HCT116 (cell line): Measurements from ENCODE around the gene MYH10. TPM values are rescaled to one million over a fixed set of nuclear protein-coding genes. Genes with fewer than 3 reads are reported as not detected.

Experiments
- ATAC-seq: fragments of 200-7000 bp; cut with Tn5 transposase; 2 replicates; pipeline ENCODE4 v1.9.1; 2020; ENCODE audit warnings: mild to moderate bottlenecking, moderate library complexity
- BruUV-seq: library from RNA; stranded (reverse); fragments of 400-500 nt; replicated peaks from 2 replicates; lab custom pipeline; 2021; lab: Mats Ljungman, UMichigan
- CTCF ChIA-PET: fragments of 300-600 bp; sonication (Branson Sonifier 250); formaldehyde crosslinking; loops from one replicate; lab custom pipeline; 2021; ENCODE audit warnings: antibody characterized with exemption; lab: Charles Lee
- POLR2A ChIA-PET: fragments of 300-600, 350-600 bp; sonication (Branson Sonifier 250); formaldehyde crosslinking; loops from one replicate; lab custom pipeline; 2021; ENCODE audit warnings: antibody characterized with exemption; lab: Charles Lee
- RAD21 ChIA-PET, 2 experiments: fragments of 300-600 bp; sonication (Branson Sonifier 250); formaldehyde crosslinking; loops; one replicate each; lab custom pipeline; 2023; ENCODE audit warnings: low total read pairs in 2 of 2; ENCODE audit not compliant: uncharacterized antibody in 2 of 2, unreplicated experiment in 2 of 2, low non-redundant PET in 1 of 2; lab: Charles Lee
- DNase-seq: peaks from one replicate; pipeline ENCODE4 v3.0.0-alpha.2; 2010; ENCODE audit warnings: low read depth, low spot score
- H2AFZ ChIP-seq: fragments of 200-600 bp; shearing (Covaris generic), sonication (generic); 2 replicates; pipeline ENCODE4 v1.6.1; 2017; ENCODE audit warnings: low read depth, mixed run types, mixed read lengths, antibody characterized with exemption, low read length; ENCODE audit not compliant: poor library complexity, severe bottlenecking
- H3K27ac ChIP-seq: 2 replicates; pipeline ENCODE4 v1.5.1; 2012; ENCODE audit warnings: low read depth, low read length
- H3K27me3 ChIP-seq: fragments of 200-600 bp; sonication (generic); 2 replicates; pipeline ENCODE4 v1.6.1; 2016; ENCODE audit warnings: mixed run types, low read length, mixed read lengths; ENCODE audit not compliant: insufficient read depth
- H3K36me3 ChIP-seq, 2 experiments: fragments of 200-500 bp in 1 of 2; fragments of 200-600 bp in 1 of 2; sonication (Bioruptor generic) in 1 of 2; sonication (generic) in 1 of 2; 2 replicates each; pipeline versions ENCODE4 v1.5.1 to v1.6.1; 2014 to 2016; ENCODE audit warnings: low read length in 2 of 2, inconsistent platforms in 1 of 2, mixed read lengths in 1 of 2, mixed run types in 1 of 2; ENCODE audit not compliant: insufficient read depth in 2 of 2, control insufficient read depth in 1 of 2
- H3K4me1 ChIP-seq, 2 experiments: fragments of 200-600 bp in 1 of 2; sonication (generic) in 1 of 2; 2 replicates each; pipeline versions ENCODE4 v1.5.1 to v1.6.1; 2012 to 2017; ENCODE audit warnings: low read length in 2 of 2, inconsistent platforms in 1 of 2, mild to moderate bottlenecking in 1 of 2, mixed read lengths in 1 of 2, mixed run types in 1 of 2, moderate library complexity in 1 of 2; ENCODE audit not compliant: insufficient read depth in 2 of 2, control insufficient read depth in 1 of 2
- H3K4me2 ChIP-seq: fragments of 200-600 bp; sonication (generic); 2 replicates; pipeline ENCODE4 v1.6.1; 2017; ENCODE audit warnings: mixed run types, low read length, mixed read lengths
- H3K4me3 ChIP-seq, 2 experiments: fragments of 200-600 bp in 1 of 2; sonication (generic) in 1 of 2; replicated peaks in 1 of 2; 2 replicates each; pipeline ENCODE4 v1.5.1; 2011 to 2016; ENCODE audit warnings: low read length in 2 of 2, control low read depth in 1 of 2, low read depth in 1 of 2, mild to moderate bottlenecking in 1 of 2, mixed read lengths in 1 of 2, mixed run types in 1 of 2
- H3K79me2 ChIP-seq: fragments of 200-600 bp; sonication (generic); 2 replicates; pipeline ENCODE4 v1.6.1; 2017; ENCODE audit warnings: mild to moderate bottlenecking, mixed run types, low read length, moderate library complexity, mixed read lengths; ENCODE audit not compliant: insufficient read depth
- H3K9ac ChIP-seq: fragments of 200-600 bp; sonication (generic); 2 replicates; pipeline ENCODE4 v1.6.1; 2016; ENCODE audit warnings: low read length, mixed read lengths
- H3K9me2 ChIP-seq: fragments of 200-600 bp; sonication (generic), shearing (Covaris generic); 2 replicates; pipeline ENCODE4 v1.6.1; 2017; ENCODE audit warnings: mixed run types, mild to moderate bottlenecking, moderate library complexity; ENCODE audit not compliant: insufficient read depth
- H3K9me3 ChIP-seq, 2 experiments: fragments of 200-500 bp in 1 of 2; fragments of 200-600 bp in 1 of 2; sonication (Bioruptor generic) in 1 of 2; sonication (generic) in 1 of 2; 2 replicates each; pipeline ENCODE4 v1.6.1; 2014 to 2017; ENCODE audit warnings: low read length in 2 of 2, mixed read lengths in 2 of 2, inconsistent platforms in 1 of 2, low read depth in 1 of 2, mild to moderate bottlenecking in 1 of 2, mixed run types in 1 of 2, moderate library complexity in 1 of 2; ENCODE audit not compliant: control insufficient read depth in 1 of 2, insufficient read depth in 1 of 2
- H4K20me1 ChIP-seq: fragments of 200-600 bp; sonication (generic), shearing (Covaris generic); 2 replicates; pipeline ENCODE4 v1.6.1; 2017; ENCODE audit warnings: mixed run types, mild to moderate bottlenecking, moderate library complexity; ENCODE audit not compliant: insufficient read depth
- CBX3 ChIP-seq: IDR thresholded peaks from 2 replicates; pipeline ENCODE4 v1.6.1; 2012; ENCODE audit warnings: low read depth
- CEBPB ChIP-seq: IDR thresholded peaks from 2 replicates; pipeline ENCODE4 v1.6.1; 2012; ENCODE audit warnings: low read depth
- EZH2 ChIP-seq: fragments of 200-600 bp; sonication (generic); IDR thresholded peaks from 2 replicates; pipeline ENCODE4 v1.6.1; 2017; ENCODE audit warnings: antibody characterized with exemption, mixed run types
- FOSL1 ChIP-seq: IDR thresholded peaks from 2 replicates; pipeline ENCODE4 v1.6.1; 2012; ENCODE audit warnings: low read depth
- MAX ChIP-seq: IDR thresholded peaks from 2 replicates; pipeline ENCODE4 v1.6.1; 2012
- POLR2A ChIP-seq: IDR thresholded peaks from 2 replicates; pipeline ENCODE4 v1.7.0; 2011; ENCODE audit warnings: borderline replicate concordance; ENCODE audit not compliant: insufficient read depth, insufficient read length; ENCODE audit errors: extremely low read depth
- RAD21 ChIP-seq: IDR thresholded peaks from 2 replicates; pipeline ENCODE4 v1.6.1; 2012; ENCODE audit warnings: low read depth, mild to moderate bottlenecking
- SRF ChIP-seq: IDR thresholded peaks from 2 replicates; pipeline ENCODE4 v1.6.1; 2012; ENCODE audit warnings: low read depth
- YY1 ChIP-seq: IDR thresholded peaks from 2 replicates; pipeline ENCODE4 v1.6.1; 2011; ENCODE audit warnings: low read length, low read depth, moderate library complexity, mild to moderate bottlenecking; ENCODE audit not compliant: insufficient replicate concordance; ENCODE audit errors: extremely low read depth
- intact Hi-C: fragments of 100-400 bp; cut with micrococcal nuclease; formaldehyde crosslinking; loops from 2 replicates; pipeline ENCODE4 v1.10.0; 2022
- total RNA-seq: library from RNA; stranded (reverse); gene quantifications from one replicate; pipeline ENCODE4 v1.2.1, GENCODE V29; 2021; ENCODE audit not compliant: unreplicated experiment
- TF ChIP-seq, protein P1 (sequence below): IDR thresholded peaks from 2 replicates; pipeline ENCODE4 v1.6.1; 2012

MYH10 gene
- total RNA-seq, 1 experiment from 2014 or later = 39.2 TPM

- ATAC-seq (no peak), DNase-seq (no peak)
- POLR2A ChIA-PET = no interaction called here
- Histone ChIP-seq H3K27ac (no peak overlapping the region), H3K9ac (no peak overlapping the region), H3K79me2 (no peaks in the 10 kb centered on the region)
- intact Hi-C loops = no loop called here
- no TSS peak for BruUV-seq
- no peak for TF ChIP-seq CBX3
- no peak for TF ChIP-seq EZH2
- no peak for TF ChIP-seq MAX
- TF ChIP-seq, protein P1, sequence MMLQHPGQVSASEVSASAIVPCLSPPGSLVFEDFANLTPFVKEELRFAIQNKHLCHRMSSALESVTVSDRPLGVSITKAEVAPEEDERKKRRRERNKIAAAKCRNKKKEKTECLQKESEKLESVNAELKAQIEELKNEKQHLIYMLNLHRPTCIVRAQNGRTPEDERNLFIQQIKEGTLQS = no peak
- no peak for TF ChIP-seq FOSL1
- TF ChIP-seq RAD21 = no peak
- no peak for TF ChIP-seq POLR2A
- TF ChIP-seq YY1 = no peak
- TF ChIP-seq CEBPB = no peak
- TF ChIP-seq, all 23 proteins: peak for 0
- H3K4me3 ChIP-seq = no peak overlapping the region
- CTCF ChIA-PET = no interaction called here
- H2AFZ ChIP-seq = no peak overlapping the region
- no peaks in the 10 kb centered on the region for H3K9me3 ChIP-seq
- H3K36me3 ChIP-seq = no peaks in the 10 kb centered on the region
- no peaks in the 10 kb centered on the region for H4K20me1 ChIP-seq
- no peak overlapping the region for H3K4me2 ChIP-seq
- RAD21 ChIA-PET = no interaction called here
- H3K9me2 ChIP-seq = no peaks in the 10 kb centered on the region
- no peaks in the 10 kb centered on the region for H3K4me1 ChIP-seq
- no peaks in the 10 kb centered on the region for H3K27me3 ChIP-seq
Measured at GRCh38 chr17:8643855-8644506, 13.5 kb upstream of the MYH10 start.

- intact Hi-C loops = no loop called here
- ChIA-PET CTCF (no interaction called here), POLR2A (interaction anchor here (0.7 kb wide), 1 partner anchor 9 kb away, joined by 3 read pairs; the partner anchor contains the start of gene MYH10), RAD21 (no interaction called here)
- no peak overlapping the region for H3K9ac ChIP-seq
- no peak overlapping the region for H3K4me3 ChIP-seq
- no peak overlapping the region for H3K27ac ChIP-seq
- no peaks in the 10 kb centered on the region for H3K79me2 ChIP-seq
- ATAC-seq (no peak), DNase-seq (no peak)
- H4K20me1 ChIP-seq = no peaks in the 10 kb centered on the region
- BruUV-seq = no TSS peak
- no peak overlapping the region for H2AFZ ChIP-seq
- no peak overlapping the region for H3K4me2 ChIP-seq
- no peaks in the 10 kb centered on the region for H3K4me1 ChIP-seq
- TF ChIP-seq SRF (no peak), CEBPB (no peak), MAX (no peak), YY1 (no peak), EZH2 (no peak), RAD21 (no peak)
- no peaks in the 10 kb centered on the region for H3K27me3 ChIP-seq
- no peaks in the 10 kb centered on the region for H3K9me2 ChIP-seq
- H3K9me3 ChIP-seq = no peaks in the 10 kb centered on the region
- H3K36me3 ChIP-seq = no peaks in the 10 kb centered on the region
Measured at GRCh38 chr17:8639709-8640108, 9.2 kb upstream of the MYH10 start.
